Skin epidermis (tissue), 12 donors: ENCODE data around the gene CENPVL1.
"Not testable (repeated sequence)": the region's sequence is repeated elsewhere in the genome, so short reads cannot be mapped to it uniquely, and the experiment has no call there.

ENCODE experiments used
- H3K27ac ChIP-seq, 21 experiments: fragments of 200-600 bp; sonication (generic) in 11 of 21; one replicate each; pipeline ENCODE4 v1.5.0; 2020; ENCODE audit warnings: mild to moderate bottlenecking in 3 of 21, inconsistent platforms in 2 of 21, moderate library complexity in 2 of 21
- H3K4me3 ChIP-seq, 7 experiments: fragments of 200-600 bp; sonication (generic) in 2 of 7; one replicate each; pipeline ENCODE4 v1.5.0; 2020; ENCODE audit warnings: inconsistent platforms in 2 of 7, mild to moderate bottlenecking in 2 of 7, moderate library complexity in 1 of 7

Gene CENPVL1

GRCh38 chrX:51710277-51711164, at the start of gene CENPVL1:
TSS of gene CENPVL1 (plus strand) at chrX:51710512. CDS start at chrX:51710512, 0 bp downstream.
- H3K27ac ChIP-seq, H3K4me3 ChIP-seq: not testable (repeated sequence)

DNA sequence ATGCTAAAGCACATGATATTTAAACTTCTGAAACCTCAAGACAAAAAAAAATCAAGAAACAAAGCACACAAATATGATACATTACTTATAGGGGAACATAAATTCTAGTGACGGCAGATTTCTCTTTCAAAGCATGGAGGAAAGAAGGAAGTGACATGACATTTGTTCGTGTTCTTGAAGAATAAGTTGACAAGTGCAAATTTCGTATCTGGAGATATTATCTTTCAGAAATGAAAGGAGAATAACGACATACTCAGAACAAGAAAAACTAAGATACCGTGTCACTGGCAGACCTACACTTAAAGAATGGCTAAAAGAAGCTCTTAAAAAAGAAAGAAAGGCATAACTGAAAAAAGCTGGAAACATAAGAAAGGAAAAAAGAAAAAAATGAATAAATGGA, 44.3 kb upstream of the CENPVL1 start:
- Histone ChIP-seq H3K27ac (no peak overlapping the region), H3K4me3 (no peak overlapping the region)

DNA sequence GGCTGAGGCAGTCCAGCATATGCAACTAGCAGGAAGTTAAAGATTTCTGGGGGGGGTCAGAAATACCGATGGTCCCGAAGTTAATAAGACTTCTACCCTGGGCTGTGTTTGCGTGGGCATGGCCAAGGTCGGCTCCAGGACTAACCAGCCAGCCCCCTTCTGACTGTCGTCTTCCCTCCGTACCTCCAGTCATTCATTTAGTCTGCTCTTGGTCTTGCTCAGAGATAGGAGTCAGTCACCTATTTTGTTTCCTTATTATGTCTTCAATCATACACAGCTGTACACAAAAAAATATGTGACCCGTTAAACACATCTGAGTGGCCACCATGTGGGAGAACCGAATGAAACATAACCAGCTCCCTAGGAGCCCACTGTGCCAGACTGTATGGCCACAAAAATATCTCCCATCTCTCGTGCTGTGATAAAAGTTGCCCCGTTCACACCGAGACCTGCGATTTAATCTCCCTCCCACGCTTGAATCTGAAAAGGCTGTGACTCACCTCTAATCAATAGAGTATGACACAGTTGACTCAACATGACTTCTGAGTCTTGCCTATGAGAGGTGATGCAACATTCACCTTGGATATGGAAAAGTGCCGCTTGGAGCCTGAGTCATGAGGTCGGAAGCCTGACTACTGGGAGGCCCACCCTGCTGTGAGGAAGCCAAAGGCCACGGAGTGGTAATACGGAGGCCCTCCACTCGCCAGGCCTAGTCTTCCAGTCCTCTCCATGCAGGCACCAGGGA, 30.5 kb upstream of the CENPVL1 start:
- H3K4me3 ChIP-seq, H3K27ac ChIP-seq: not testable (repeated sequence)

GRCh38 chrX:51681808-51682719, 28.2 kb upstream of the CENPVL1 start:
- not testable (repeated sequence) for H3K27ac ChIP-seq, H3K4me3 ChIP-seq

DNA sequence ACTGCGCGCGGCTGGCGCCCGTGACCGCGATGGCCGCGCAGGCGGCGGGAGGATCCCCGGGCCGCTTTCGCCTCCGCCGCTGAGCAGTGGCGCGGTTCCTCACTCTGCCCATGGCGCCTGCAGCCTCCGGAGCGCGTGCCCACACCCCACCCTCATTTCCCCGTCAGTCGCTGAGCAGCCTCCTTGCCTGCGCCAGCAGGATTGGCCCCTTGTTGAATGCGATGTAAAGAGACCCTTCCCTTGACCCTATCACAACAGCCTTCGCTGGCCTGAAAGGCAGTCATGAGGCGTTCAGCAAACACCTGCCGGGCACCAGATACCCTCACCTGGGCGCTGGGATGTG, 27.6 kb upstream of the CENPVL1 start, which contains the start of gene CENPVL2:
TSS of gene CENPVL2 (minus strand) at position 112 of the 343 bp plus-strand sequence. CDS start at position 112, 0 bp downstream.
- not testable (repeated sequence) for H3K4me3 ChIP-seq, H3K27ac ChIP-seq

DNA sequence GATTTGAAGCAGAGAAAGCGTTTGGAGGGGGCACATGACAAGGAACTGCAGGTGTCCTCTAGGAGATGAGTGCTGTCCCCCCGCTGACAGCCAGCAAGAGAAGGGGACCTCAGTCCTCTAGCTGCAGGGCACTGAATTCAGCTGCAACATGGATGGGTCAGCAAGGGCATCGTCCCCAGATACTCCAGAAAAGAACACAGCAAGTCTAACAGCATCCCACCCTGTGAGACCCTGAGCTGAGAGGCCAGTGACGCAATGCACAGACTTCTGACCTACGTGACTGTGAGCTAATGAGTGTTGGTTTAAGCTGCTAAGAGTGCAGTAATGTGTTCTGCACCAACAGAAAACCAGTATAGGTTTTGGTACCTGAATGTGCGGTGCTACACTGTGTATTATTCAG, 16.1 kb upstream of the CENPVL1 start:
- Histone ChIP-seq H3K4me3 (no peak overlapping the region), H3K27ac (no peak overlapping the region)

DNA sequence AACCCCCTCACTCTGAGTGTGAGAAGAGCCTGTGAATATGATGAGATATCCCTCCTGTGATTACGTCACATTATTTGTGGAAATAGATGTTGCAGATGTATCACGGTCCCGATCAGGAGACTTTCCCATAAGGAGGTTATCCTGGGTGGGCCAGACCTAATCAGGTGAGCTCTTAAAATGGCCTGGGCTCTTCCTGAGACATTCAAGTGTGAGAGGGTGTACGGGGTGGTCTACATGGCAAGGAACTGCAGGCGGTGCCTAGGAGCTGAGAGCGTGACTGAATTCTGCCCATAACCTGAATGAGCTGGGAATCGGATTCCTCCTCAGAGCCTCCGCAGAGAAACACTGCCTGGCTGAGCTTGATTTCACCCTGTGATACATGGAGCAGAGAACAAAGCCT, 12.9 kb upstream of the CENPVL1 start:
- H3K4me3 ChIP-seq = no peak overlapping the region
- H3K27ac ChIP-seq = no peak overlapping the region

GRCh38 chrX:51712943-51713647, 2.8 kb downstream of the CENPVL1 start:
- not testable (repeated sequence) for H3K27ac ChIP-seq, H3K4me3 ChIP-seq

DNA sequence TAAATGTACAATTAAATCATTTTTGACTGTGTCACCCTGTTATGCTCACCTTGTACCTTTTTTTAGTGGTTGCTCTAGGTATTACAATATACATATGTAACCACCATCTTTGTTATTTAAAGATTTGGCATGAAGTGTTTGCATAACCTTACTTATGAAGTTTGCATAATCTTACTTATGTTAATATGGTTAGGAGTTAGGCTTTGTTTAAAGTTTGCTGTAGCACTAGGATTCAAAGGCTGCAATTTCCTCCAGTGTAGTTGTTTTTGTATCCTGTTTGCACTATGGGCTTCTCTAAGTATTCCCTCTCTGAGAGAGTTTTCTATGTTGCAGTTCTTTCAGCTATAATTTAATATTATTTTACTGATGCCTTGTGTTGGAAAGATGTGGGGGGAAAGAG, 17.9 kb downstream of the CENPVL1 start:
- no peak overlapping the region for H3K27ac ChIP-seq
- H3K4me3 ChIP-seq = no peak overlapping the region

- Histone ChIP-seq H3K27ac (no peak overlapping the region), H3K4me3 (no peak overlapping the region)
Measured at GRCh38 chrX:51737091-51737490, 26.8 kb downstream of the CENPVL1 start.

GRCh38 chrX:51742586-51742985, 32.3 kb downstream of the CENPVL1 start:
- no peak overlapping the region for H3K27ac ChIP-seq
- H3K4me3 ChIP-seq = peak overlapping the region in 1 of 7 experiments; percentile 60

- peak within 1 kb of the TSS in 18 of 21 experiments; percentile 19 to 78 (median 66) for H3K27ac ChIP-seq
- peak within 1 kb of the TSS; percentile 40 to 60 (median 50) for H3K4me3 ChIP-seq
Measured at GRCh38 chrX:51743179-51743957, 33.1 kb downstream of the CENPVL1 start, which contains the start of gene GSPT2. TSS of gene GSPT2 (plus strand) at chrX:51743442. CDS start at chrX:51743627, 185 bp downstream.

GRCh38 chrX:51747671-51748070, 37.4 kb downstream of the CENPVL1 start:
- H3K4me3 ChIP-seq = no peak overlapping the region
- no peak overlapping the region for H3K27ac ChIP-seq

- no peak overlapping the region for H3K27ac ChIP-seq
Measured at GRCh38 chrX:51759055-51759839, 48.9 kb downstream of the CENPVL1 start.

GRCh38 chrX:51760657-51761056, 50.3 kb downstream of the CENPVL1 start:
- H3K4me3 ChIP-seq = no peak overlapping the region

More at GRCh38 chrX:51759055-51759839, 48.9 kb downstream of the CENPVL1 start:
- H3K4me3 ChIP-seq = no peak overlapping the region

More at GRCh38 chrX:51760657-51761056, 50.3 kb downstream of the CENPVL1 start:
- H3K27ac ChIP-seq = no peak overlapping the region
